T-helper 1 cell treated with Interleukin-12 subunit alpha and Interleukin-12 subunit beta and Interleukin-4 antibody, amounts not matched to agents 30 μg/mL and 1 μg/mL, for 36 hours (primary cell): ENCODE data around the gene USP47.
"Not testable (repeated sequence)": the region's sequence is repeated elsewhere in the genome, so short reads cannot be mapped to it uniquely, and the experiment has no call there.

Source experiments
- H3K27ac Mint-ChIP-seq: one replicate; pipeline ENCODE4 v1.8.0; 2021; ENCODE audit warnings: mild to moderate bottlenecking, mixed read lengths
- H3K27me3 Mint-ChIP-seq: one replicate; pipeline ENCODE4 v1.8.0; 2021; ENCODE audit warnings: low read depth, mixed read lengths
- H3K36me3 Mint-ChIP-seq: one replicate; pipeline ENCODE4 v1.8.0; 2021; ENCODE audit warnings: low read depth, mixed read lengths
- H3K4me1 Mint-ChIP-seq: one replicate; pipeline ENCODE4 v1.8.0; 2021; ENCODE audit warnings: low read depth, mixed read lengths
- H3K4me3 Mint-ChIP-seq: one replicate; pipeline ENCODE4 v1.8.0; 2021; ENCODE audit warnings: mild to moderate bottlenecking, moderate library complexity, mixed read lengths
- H3K9me3 Mint-ChIP-seq: one replicate; pipeline ENCODE4 v1.8.0; 2021; ENCODE audit warnings: mixed read lengths

The USP47 gene

DNA sequence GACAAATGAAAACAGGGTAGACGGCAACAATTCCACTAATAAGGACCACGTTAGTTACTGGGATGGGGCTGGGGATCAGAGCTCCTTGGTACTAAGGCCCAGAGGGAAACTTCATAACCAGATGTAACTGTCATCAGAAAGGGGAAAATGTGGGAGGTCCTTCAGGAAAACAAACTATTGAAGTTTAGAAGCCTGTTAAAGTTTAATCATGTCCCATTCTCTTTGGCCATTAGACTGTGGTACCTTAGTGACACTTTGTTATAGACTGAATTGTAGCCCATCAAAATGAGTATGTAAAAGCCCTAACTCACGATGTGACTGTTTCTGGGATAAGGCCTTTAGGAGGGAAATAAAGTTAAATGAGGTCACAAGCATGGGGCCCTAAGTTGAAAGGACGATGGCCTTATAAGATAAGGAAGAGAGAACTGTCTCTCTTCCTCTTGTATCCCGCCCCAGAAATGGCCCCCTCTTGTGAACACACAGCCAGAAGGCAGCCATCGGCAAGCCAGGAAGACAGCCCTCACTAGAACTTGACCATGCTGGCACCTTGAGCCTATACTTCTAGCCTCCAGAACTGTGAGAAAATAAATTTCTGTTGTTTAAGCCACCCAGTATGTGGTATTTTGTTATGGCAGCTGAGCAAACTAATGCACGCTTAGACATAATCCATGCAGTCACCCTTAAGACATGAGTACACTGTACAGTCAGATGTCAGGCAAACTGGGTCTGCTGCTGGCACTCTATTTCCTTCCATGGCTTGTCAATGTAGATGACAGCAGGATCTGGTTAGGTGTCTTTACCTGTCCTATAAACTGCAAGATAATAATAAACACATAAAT is 26.9 kb upstream of the USP47 start:
- H3K4me1 Mint-ChIP-seq = no peaks in the 10 kb centered on the region
- no peak overlapping the region for H3K4me3 Mint-ChIP-seq
- H3K27ac Mint-ChIP-seq = no peak overlapping the region
- H3K27me3 Mint-ChIP-seq = peaks cover 15% of the 10 kb centered on the region
- H3K9me3 Mint-ChIP-seq = no peaks in the 10 kb centered on the region
- no peaks in the 10 kb centered on the region for H3K36me3 Mint-ChIP-seq

DNA sequence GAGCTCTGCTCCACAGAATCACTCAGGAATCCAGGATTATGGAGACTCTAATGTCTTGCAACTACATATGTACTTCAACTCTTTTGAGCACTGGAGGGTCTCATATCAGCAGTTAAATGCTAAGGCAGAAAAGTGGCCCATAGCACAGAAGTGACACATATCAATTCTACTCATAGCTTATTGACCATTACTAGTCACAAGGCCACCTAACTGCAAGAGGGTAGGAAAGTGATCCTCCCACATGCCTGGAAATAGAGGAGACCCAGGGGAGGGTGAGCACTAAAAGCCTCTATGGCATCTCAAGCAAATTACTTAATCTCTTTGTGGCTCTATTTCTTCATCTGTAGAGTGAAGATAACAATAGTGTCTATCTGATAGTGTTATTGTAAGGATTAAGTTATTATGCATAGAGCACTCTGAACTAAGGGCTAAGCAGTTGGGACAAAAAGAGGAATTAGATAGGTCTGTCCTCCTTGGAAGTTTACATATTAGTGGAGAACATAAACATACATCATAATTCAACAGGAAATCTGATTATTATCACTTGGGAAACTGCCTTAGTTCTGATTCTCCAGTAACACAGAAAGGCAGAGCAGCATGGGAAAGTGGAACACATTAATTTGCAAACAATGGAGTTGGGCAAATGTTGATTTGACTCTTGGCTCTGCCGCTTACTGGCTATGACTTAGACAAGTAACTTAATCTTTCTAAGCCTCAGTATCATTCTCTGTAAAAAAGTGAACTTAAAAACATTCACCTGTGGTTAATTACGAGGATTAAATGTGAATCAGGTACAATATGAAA is 25.1 kb upstream of the USP47 start:
- Mint-ChIP-seq H3K9me3 (no peaks in the 10 kb centered on the region), H3K36me3 (no peaks in the 10 kb centered on the region), H3K27me3 (peaks cover 21% of the 10 kb centered on the region), H3K4me3 (no peak overlapping the region), H3K4me1 (no peaks in the 10 kb centered on the region), H3K27ac (no peak overlapping the region)

DNA sequence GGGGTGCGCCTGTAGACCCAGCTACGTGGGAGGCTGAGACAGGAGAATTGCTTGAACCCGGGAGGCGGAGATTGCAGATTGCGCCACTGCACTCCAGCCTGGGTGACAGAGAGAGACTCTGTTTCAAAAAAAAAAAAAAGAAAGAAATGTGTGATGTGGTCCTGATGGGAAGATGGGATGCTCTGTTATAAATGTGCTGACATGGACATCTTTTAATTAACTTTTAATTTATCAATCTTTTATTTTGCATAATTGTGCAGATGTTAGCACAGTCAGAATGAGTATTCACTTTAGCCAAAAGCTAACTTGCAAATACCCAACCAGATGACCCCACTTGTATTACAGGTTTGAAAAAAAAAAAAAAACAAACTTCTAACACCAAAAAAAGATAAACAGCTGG is 23.8 kb upstream of the USP47 start:
- H3K36me3 Mint-ChIP-seq = no peaks in the 10 kb centered on the region
- H3K27me3 Mint-ChIP-seq = peaks cover 21% of the 10 kb centered on the region
- H3K9me3 Mint-ChIP-seq = no peaks in the 10 kb centered on the region
- H3K4me1 Mint-ChIP-seq = no peaks in the 10 kb centered on the region
- H3K27ac Mint-ChIP-seq = no peak overlapping the region
- H3K4me3 Mint-ChIP-seq = no peak overlapping the region

GRCh38 chr11:11818529-11819121 is 23.1 kb upstream of the USP47 start:
- Mint-ChIP-seq H3K27ac (no peak overlapping the region), H3K4me1 (no peaks in the 10 kb centered on the region), H3K9me3 (no peaks in the 10 kb centered on the region), H3K27me3 (peaks cover 22% of the 10 kb centered on the region), H3K4me3 (no peak overlapping the region), H3K36me3 (no peaks in the 10 kb centered on the region)

DNA sequence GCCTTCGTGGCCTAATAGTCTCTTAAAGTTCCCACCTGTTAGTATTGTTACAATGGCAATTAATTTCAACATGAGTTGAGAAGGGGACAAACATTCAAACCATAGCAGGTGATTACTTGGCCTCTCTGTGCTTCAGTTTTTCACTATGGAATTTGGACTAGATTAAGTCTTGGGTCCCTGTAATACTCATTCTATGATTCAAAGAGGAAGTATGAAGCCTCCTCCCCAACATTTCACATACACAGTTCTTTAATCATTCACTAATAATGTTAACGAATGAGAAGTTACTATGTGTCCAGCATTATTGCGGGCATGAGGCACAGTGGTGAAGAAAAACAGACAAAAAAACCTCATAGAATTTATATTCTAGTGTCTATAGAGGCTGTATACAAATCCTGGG is 19.9 kb upstream of the USP47 start:
- Mint-ChIP-seq H3K4me3 (no peak overlapping the region), H3K27ac (no peak overlapping the region), H3K9me3 (no peaks in the 10 kb centered on the region), H3K4me1 (no peaks in the 10 kb centered on the region), H3K36me3 (no peaks in the 10 kb centered on the region), H3K27me3 (peaks cover 21% of the 10 kb centered on the region)

GRCh38 chr11:11822946-11823345 is 18.8 kb upstream of the USP47 start:
- H3K27me3 Mint-ChIP-seq = peaks cover 19% of the 10 kb centered on the region

GRCh38 chr11:11826260-11826659 is 15.5 kb upstream of the USP47 start:
- peaks cover 14% of the 10 kb centered on the region for H3K27me3 Mint-ChIP-seq
- H3K27ac Mint-ChIP-seq = no peak overlapping the region
- no peak overlapping the region for H3K4me3 Mint-ChIP-seq
- H3K4me1 Mint-ChIP-seq = no peaks in the 10 kb centered on the region
- H3K36me3 Mint-ChIP-seq = no peaks in the 10 kb centered on the region
- H3K9me3 Mint-ChIP-seq = no peaks in the 10 kb centered on the region

More at GRCh38 chr11:11822946-11823345, 18.8 kb upstream of the USP47 start:
- Mint-ChIP-seq H3K27ac (no peak overlapping the region), H3K9me3 (no peaks in the 10 kb centered on the region), H3K4me1 (no peaks in the 10 kb centered on the region), H3K4me3 (no peak overlapping the region), H3K36me3 (no peaks in the 10 kb centered on the region)

GRCh38 chr11:11827272-11827671 is 14.5 kb upstream of the USP47 start:
- Mint-ChIP-seq H3K36me3 (no peaks in the 10 kb centered on the region), H3K4me3 (no peak overlapping the region), H3K9me3 (no peaks in the 10 kb centered on the region), H3K27me3 (peaks cover 15% of the 10 kb centered on the region), H3K27ac (no peak overlapping the region), H3K4me1 (no peaks in the 10 kb centered on the region)

DNA sequence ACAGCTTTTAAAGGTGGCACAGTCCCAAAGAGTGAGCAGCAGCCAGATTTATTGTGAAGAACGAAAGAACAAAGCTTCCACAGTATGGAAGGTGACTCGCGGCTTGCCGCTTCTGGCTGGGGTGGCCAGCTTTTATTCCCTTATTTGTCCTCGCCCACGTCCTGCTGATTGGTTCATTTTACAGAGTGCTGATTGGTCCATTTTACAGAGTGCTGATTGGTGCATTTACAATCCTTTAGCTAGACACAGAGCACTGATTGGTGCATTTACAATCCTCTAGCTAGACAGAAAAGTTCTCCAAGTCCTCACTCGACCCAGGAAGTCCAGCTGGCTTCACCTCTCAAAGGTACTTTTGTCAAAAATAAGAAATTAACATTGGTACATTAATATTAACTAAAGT is 10.4 kb upstream of the USP47 start:
- not testable (repeated sequence) for H3K4me3 Mint-ChIP-seq, H3K27ac Mint-ChIP-seq, H3K9me3 Mint-ChIP-seq, H3K36me3 Mint-ChIP-seq, H3K4me1 Mint-ChIP-seq
- H3K27me3 Mint-ChIP-seq = peaks cover 31% of the 10 kb centered on the region

GRCh38 chr11:11836676-11837231 is 5.0 kb upstream of the USP47 start:
- Mint-ChIP-seq H3K27ac (no peak overlapping the region), H3K4me3 (no peak overlapping the region), H3K36me3 (no peaks in the 10 kb centered on the region), H3K4me1 (no peaks in the 10 kb centered on the region), H3K27me3 (peaks cover 38% of the 10 kb centered on the region), H3K9me3 (no peaks in the 10 kb centered on the region)

GRCh38 chr11:11839718-11840117 is 2.1 kb upstream of the USP47 start:
- Mint-ChIP-seq H3K9me3 (no peaks in the 10 kb centered on the region), H3K27ac (no peak overlapping the region), H3K36me3 (peaks cover 1% of the 10 kb centered on the region), H3K27me3 (peaks cover 23% of the 10 kb centered on the region), H3K4me3 (no peak overlapping the region), H3K4me1 (peaks cover 3% of the 10 kb centered on the region)

GRCh38 chr11:11841116-11841722 is 553 bp upstream of the USP47 start:
- Mint-ChIP-seq H3K27me3 (peaks cover 17% of the 10 kb centered on the region), H3K4me3 (peak overlapping the region; percentile 58), H3K4me1 (peaks cover 18% of the 10 kb centered on the region), H3K36me3 (peaks cover 4% of the 10 kb centered on the region), H3K9me3 (no peaks in the 10 kb centered on the region), H3K27ac (peak overlapping the region; percentile 68)

DNA sequence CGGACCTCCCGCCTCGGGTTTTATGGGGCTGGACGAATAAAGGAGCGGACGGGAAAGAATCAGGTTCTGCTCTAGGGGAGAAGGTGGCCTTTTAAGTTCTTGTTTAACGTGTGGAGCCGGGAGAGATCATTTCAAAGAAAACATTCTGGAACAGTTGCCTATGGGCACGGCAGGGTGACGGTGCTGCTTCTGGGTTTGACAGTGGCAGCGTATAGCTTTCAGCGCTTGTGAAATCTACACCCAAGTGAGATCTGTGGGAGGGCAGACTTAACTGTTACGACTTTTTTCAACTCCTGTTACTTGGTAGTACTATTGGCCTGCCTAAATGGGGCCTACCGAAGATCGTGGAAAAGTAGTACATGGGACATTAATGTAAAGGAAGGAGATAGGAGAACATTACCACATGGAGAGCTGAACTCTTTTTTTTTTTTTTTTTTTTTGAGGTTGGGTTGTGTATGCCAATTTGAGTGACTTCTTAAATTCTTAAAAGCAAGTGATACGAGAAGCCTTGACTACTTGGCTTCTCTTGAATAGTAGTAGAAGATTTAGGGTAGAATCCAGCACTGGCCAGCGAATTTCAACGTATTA is 743 bp downstream of the USP47 start:
- Mint-ChIP-seq H3K36me3 (peaks cover 4% of the 10 kb centered on the region), H3K4me1 (peaks cover 22% of the 10 kb centered on the region), H3K9me3 (no peaks in the 10 kb centered on the region), H3K4me3 (no peak overlapping the region), H3K27me3 (peaks cover 9% of the 10 kb centered on the region), H3K27ac (no peak overlapping the region)

DNA sequence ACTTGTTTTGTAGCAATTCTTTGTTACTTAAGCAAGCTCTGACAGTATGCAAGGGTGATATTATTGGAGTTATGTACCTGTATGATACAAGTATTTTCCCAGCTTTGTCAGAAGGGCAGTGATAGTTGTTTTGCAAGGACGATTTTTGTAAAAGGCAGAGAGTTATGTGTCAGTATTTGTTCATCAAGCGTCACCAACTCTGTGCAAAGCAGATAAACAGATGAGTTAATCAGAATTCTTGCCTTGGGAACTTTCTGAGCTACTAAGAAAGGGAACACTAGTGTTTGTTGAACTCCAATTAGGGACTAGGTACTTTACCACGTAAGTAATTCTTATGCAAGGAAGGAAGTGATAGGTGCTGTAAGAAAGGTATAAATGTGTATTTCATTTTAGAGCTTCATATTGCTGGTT is 1.4 kb downstream of the USP47 start:
- H3K4me1 Mint-ChIP-seq = peaks cover 24% of the 10 kb centered on the region
- no peak overlapping the region for H3K4me3 Mint-ChIP-seq
- no peak overlapping the region for H3K27ac Mint-ChIP-seq
- peaks cover 4% of the 10 kb centered on the region for H3K36me3 Mint-ChIP-seq
- no peaks in the 10 kb centered on the region for H3K9me3 Mint-ChIP-seq
- peaks cover 9% of the 10 kb centered on the region for H3K27me3 Mint-ChIP-seq
